HG03469 (cell line): ENCODE data around the gene CDH13.

Source experiments
- ATAC-seq: cut with Tn5 transposase; IDR thresholded peaks from one replicate; pipeline ENCODE4 v1.9.1; 2021; ENCODE audit warnings: mild to moderate bottlenecking, moderate library complexity, moderate number of reproducible peaks; ENCODE audit not compliant: unreplicated experiment

The CDH13 gene

GRCh38 chr16:83681381-83681956 lies 1054.7 kb downstream of the CDH13 start:
- ATAC-seq, result no peak

GRCh38 chr16:83682116-83682867 lies 1055.5 kb downstream of the CDH13 start:
- no peak for ATAC-seq

- no peak for ATAC-seq
Measured at GRCh38 chr16:83682868-83683235, 1056.1 kb downstream of the CDH13 start.

GRCh38 chr16:83685615-83686165 lies 1058.9 kb downstream of the CDH13 start:
- ATAC-seq, result no peak

GRCh38 chr16:83686726-83687125 lies 1060.0 kb downstream of the CDH13 start:
- ATAC-seq, result no peak

- no peak for ATAC-seq
Measured at GRCh38 chr16:83689385-83689831, 1062.6 kb downstream of the CDH13 start.

GRCh38 chr16:83692224-83692623 lies 1065.5 kb downstream of the CDH13 start:
- ATAC-seq, result no peak

GRCh38 chr16:83698964-83699363 lies 1072.2 kb downstream of the CDH13 start:
- no peak for ATAC-seq

- no peak for ATAC-seq
Measured at GRCh38 chr16:83699817-83700216, 1073.0 kb downstream of the CDH13 start.

GRCh38 chr16:83700918-83701317 lies 1074.1 kb downstream of the CDH13 start:
- no peak for ATAC-seq

- ATAC-seq, result no peak
Measured at GRCh38 chr16:83701494-83701893, 1074.7 kb downstream of the CDH13 start.

- ATAC-seq, result no peak
Measured at GRCh38 chr16:83704656-83705055, 1077.9 kb downstream of the CDH13 start.

GRCh38 chr16:83705856-83706255 lies 1079.1 kb downstream of the CDH13 start:
- ATAC-seq, result no peak

GRCh38 chr16:83706394-83706793 lies 1079.6 kb downstream of the CDH13 start:
- no peak for ATAC-seq

- no peak for ATAC-seq
Measured at GRCh38 chr16:83711069-83711468, 1084.3 kb downstream of the CDH13 start.

- no peak for ATAC-seq
Measured at GRCh38 chr16:83713597-83713996, 1086.8 kb downstream of the CDH13 start.

GRCh38 chr16:83714286-83714685 lies 1087.5 kb downstream of the CDH13 start:
- ATAC-seq, result no peak

- ATAC-seq, result no peak
Measured at GRCh38 chr16:83715217-83715920, 1088.6 kb downstream of the CDH13 start.

GRCh38 chr16:83717308-83717707 lies 1090.5 kb downstream of the CDH13 start:
- ATAC-seq, result no peak

- ATAC-seq, result no peak
Measured at GRCh38 chr16:83717814-83718213, 1091.0 kb downstream of the CDH13 start.

- no peak for ATAC-seq
Measured at GRCh38 chr16:83720213-83720612, 1093.4 kb downstream of the CDH13 start.

GRCh38 chr16:83720981-83721380 lies 1094.2 kb downstream of the CDH13 start:
- no peak for ATAC-seq
